ENCODE results near the gene VKORC1L1. TPM values are rescaled to one million over a fixed set of nuclear protein-coding genes. Genes with fewer than 3 reads are reported as not detected.
"Not testable (repeated sequence)": the region's sequence is repeated elsewhere in the genome, so short reads cannot be mapped to it uniquely, and the experiment has no call there.

The VKORC1L1 gene
- total and polyA plus RNA-seq, 2 donors (not counting 3 experiments of a cell fraction or from before 2014, with no cell fraction given) = 14.5 to 36.7 TPM

GRCh38 chr7:65846008-65846570, 26.8 kb upstream of the VKORC1L1 start:
- POLR2A ChIA-PET = no interaction called here
- intact Hi-C loops (cut with micrococcal nuclease) = no loop called here
- CTCF ChIA-PET = no interaction called here

GRCh38 chr7:65853426-65853825, 19.4 kb upstream of the VKORC1L1 start:
- H3K4me3 ChIP-seq (replicated peaks in 1 of 3; ENCODE audit: insufficient read depth in 1 of 3, low read depth in 1 of 3, low read length in 3 of 3); BruUV-seq (replicated peaks); dilution Hi-C loops (cut with MboI; ENCODE audit: extremely low pct_ligation_motif_present, low sequenced_read_pairs); CTCF ChIA-PET; H4K20me1 ChIP-seq (replicated peaks; ENCODE audit: control insufficient read depth, extremely low read depth, insufficient read depth, low read length); H2AFZ ChIP-seq (ENCODE audit: low read depth, low read length); H3K27me3 ChIP-seq (ENCODE audit: control insufficient read depth in 2 of 2, insufficient read depth in 2 of 2, low read length in 2 of 2); intact Hi-C loops (cut with micrococcal nuclease); H3K36me3 ChIP-seq (ENCODE audit: control insufficient read depth in 2 of 2, extremely low read depth in 1 of 2, insufficient read depth in 2 of 2, low read length in 2 of 2); H3K27ac ChIP-seq (ENCODE audit: insufficient read depth, low read depth, low read length); H3K4me2 ChIP-seq (ENCODE audit: insufficient read depth, low read length); H3K9me1 ChIP-seq (replicated peaks; ENCODE audit: control insufficient read depth, extremely low read depth, insufficient read depth, low read length); DNase-seq (ENCODE audit: low read depth, low spot score); POLR2A ChIA-PET; H3K79me2 ChIP-seq (ENCODE audit: control insufficient read depth, insufficient read depth, low read length); FAIRE-seq; H3K9me3 ChIP-seq (replicated peaks; ENCODE audit: control insufficient read depth, insufficient read depth, low read length); H3K9ac ChIP-seq (replicated peaks; ENCODE audit: extremely low read depth, insufficient read depth, low read length); H3K4me1 ChIP-seq (ENCODE audit: control insufficient read depth, extremely low read depth, insufficient read depth, low read length): not testable (repeated sequence)

More at GRCh38 chr7:65846008-65846570, 26.8 kb upstream of the VKORC1L1 start:
- DNase-seq (ENCODE audit: low read depth, low spot score) (no peak), FAIRE-seq (no peak)
- no peaks in the 10 kb centered on the region for H4K20me1 ChIP-seq (replicated peaks; ENCODE audit: control insufficient read depth, extremely low read depth, insufficient read depth, low read length)
- no peaks in the 10 kb centered on the region for H3K27me3 ChIP-seq (ENCODE audit: control insufficient read depth in 2 of 2, insufficient read depth in 2 of 2, low read length in 2 of 2)
- H3K9me1 ChIP-seq (replicated peaks; ENCODE audit: control insufficient read depth, extremely low read depth, insufficient read depth, low read length) = no peaks in the 10 kb centered on the region
- dilution Hi-C loops (cut with MboI; ENCODE audit: extremely low pct_ligation_motif_present, low sequenced_read_pairs) = no loop called here
- no peaks in the 10 kb centered on the region for H3K9me3 ChIP-seq (replicated peaks; ENCODE audit: control insufficient read depth, insufficient read depth, low read length)
- no peaks in the 10 kb centered on the region for H3K4me1 ChIP-seq (ENCODE audit: control insufficient read depth, extremely low read depth, insufficient read depth, low read length)
- H3K4me3 ChIP-seq (replicated peaks in 1 of 3; ENCODE audit: insufficient read depth in 1 of 3, low read depth in 1 of 3, low read length in 3 of 3) = no peak overlapping the region
- TF ChIP-seq, protein P1, sequence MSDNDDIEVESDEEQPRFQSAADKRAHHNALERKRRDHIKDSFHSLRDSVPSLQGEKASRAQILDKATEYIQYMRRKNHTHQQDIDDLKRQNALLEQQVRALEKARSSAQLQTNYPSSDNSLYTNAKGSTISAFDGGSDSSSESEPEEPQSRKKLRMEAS (IDR thresholded peaks at IDR 0.05; ENCODE audit: insufficient read depth, insufficient read length) = no peak
- no peak for TF ChIP-seq GATA2 (IDR thresholded peaks at IDR 0.05; ENCODE audit: insufficient read depth, insufficient read length, low read depth, low read length)
- no peaks in the 10 kb centered on the region for H3K36me3 ChIP-seq (ENCODE audit: control insufficient read depth in 2 of 2, extremely low read depth in 1 of 2, insufficient read depth in 2 of 2, low read length in 2 of 2)
- H3K9ac ChIP-seq (replicated peaks; ENCODE audit: extremely low read depth, insufficient read depth, low read length) = no peak overlapping the region
- H3K79me2 ChIP-seq (ENCODE audit: control insufficient read depth, insufficient read depth, low read length) = no peaks in the 10 kb centered on the region
- no TSS peak for BruUV-seq (replicated peaks)
- no peak overlapping the region for H2AFZ ChIP-seq (ENCODE audit: low read depth, low read length)
- H3K27ac ChIP-seq (ENCODE audit: insufficient read depth, low read depth, low read length) = no peak overlapping the region
- no peak overlapping the region for H3K4me2 ChIP-seq (ENCODE audit: insufficient read depth, low read length)

DNA sequence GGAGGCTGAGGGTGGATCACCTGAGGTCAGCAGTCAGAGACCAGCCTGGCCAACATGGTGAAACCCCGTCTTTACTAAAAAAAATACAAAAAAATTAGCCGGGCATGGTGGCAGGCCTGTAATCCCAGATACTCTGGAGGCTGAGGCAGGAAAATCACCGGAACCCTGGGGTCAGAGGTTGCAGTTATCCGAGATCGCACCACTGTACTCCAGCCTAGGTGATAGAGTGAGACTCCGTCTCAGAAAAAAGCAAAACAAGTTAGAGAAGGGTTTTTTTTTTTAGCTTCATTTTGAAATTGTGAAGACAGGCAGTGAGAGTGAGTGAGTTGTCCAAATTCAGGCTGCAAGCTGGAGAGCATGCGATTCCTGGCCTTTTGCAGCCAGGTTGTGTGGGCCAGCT, 19.0 kb upstream of the VKORC1L1 start:
- H3K27me3 ChIP-seq (ENCODE audit: control insufficient read depth in 2 of 2, insufficient read depth in 2 of 2, low read length in 2 of 2); H2AFZ ChIP-seq (ENCODE audit: low read depth, low read length); H3K27ac ChIP-seq (ENCODE audit: insufficient read depth, low read depth, low read length); H4K20me1 ChIP-seq (replicated peaks; ENCODE audit: control insufficient read depth, extremely low read depth, insufficient read depth, low read length); H3K4me3 ChIP-seq (replicated peaks in 1 of 3; ENCODE audit: insufficient read depth in 1 of 3, low read depth in 1 of 3, low read length in 3 of 3); H3K4me1 ChIP-seq (ENCODE audit: control insufficient read depth, extremely low read depth, insufficient read depth, low read length); intact Hi-C loops (cut with micrococcal nuclease); H3K79me2 ChIP-seq (ENCODE audit: control insufficient read depth, insufficient read depth, low read length); POLR2A ChIA-PET; H3K9me1 ChIP-seq (replicated peaks; ENCODE audit: control insufficient read depth, extremely low read depth, insufficient read depth, low read length); H3K36me3 ChIP-seq (ENCODE audit: control insufficient read depth in 2 of 2, extremely low read depth in 1 of 2, insufficient read depth in 2 of 2, low read length in 2 of 2); BruUV-seq (replicated peaks); DNase-seq (ENCODE audit: low read depth, low spot score); H3K9ac ChIP-seq (replicated peaks; ENCODE audit: extremely low read depth, insufficient read depth, low read length); dilution Hi-C loops (cut with MboI; ENCODE audit: extremely low pct_ligation_motif_present, low sequenced_read_pairs); FAIRE-seq; H3K9me3 ChIP-seq (replicated peaks; ENCODE audit: control insufficient read depth, insufficient read depth, low read length); H3K4me2 ChIP-seq (ENCODE audit: insufficient read depth, low read length): not testable (repeated sequence)
- CTCF ChIA-PET = interaction anchor here (1.1 kb wide), 1 partner anchor 105 kb away, joined by 3 read pairs; no protein-coding TSS in a partner anchor

DNA sequence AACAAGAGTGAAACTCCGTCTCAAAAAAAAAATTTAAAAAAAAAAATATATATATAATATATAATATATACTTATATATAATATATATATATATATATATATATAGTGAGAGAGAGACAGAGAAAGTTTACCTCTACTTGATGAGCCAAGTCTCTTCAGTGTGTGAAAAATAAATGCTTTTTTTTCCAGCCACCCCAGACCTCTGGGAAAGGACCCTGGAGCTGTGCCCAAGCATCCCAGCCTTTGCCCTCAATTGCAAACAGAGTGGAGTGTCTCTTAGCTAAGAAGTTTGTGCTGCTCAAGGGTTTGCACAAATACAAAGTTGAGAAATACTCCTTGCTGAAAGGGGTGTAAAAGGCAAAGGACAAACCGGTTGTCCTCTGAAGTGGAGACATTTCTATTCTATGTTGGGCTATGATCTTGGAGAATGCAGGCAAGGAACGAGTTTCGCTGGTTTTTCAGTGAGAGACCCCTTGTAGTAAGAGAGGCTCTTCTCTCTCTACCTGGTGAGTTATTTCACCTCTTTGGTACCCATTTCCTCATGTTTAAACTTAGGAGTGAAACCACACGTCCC, 15.5 kb upstream of the VKORC1L1 start:
- H3K4me1 ChIP-seq (ENCODE audit: control insufficient read depth, extremely low read depth, insufficient read depth, low read length); H3K9me3 ChIP-seq (replicated peaks; ENCODE audit: control insufficient read depth, insufficient read depth, low read length); DNase-seq (ENCODE audit: low read depth, low spot score); FAIRE-seq; intact Hi-C loops (cut with micrococcal nuclease); H3K36me3 ChIP-seq (ENCODE audit: control insufficient read depth in 2 of 2, extremely low read depth in 1 of 2, insufficient read depth in 2 of 2, low read length in 2 of 2); H3K4me2 ChIP-seq (ENCODE audit: insufficient read depth, low read length); H4K20me1 ChIP-seq (replicated peaks; ENCODE audit: control insufficient read depth, extremely low read depth, insufficient read depth, low read length); POLR2A ChIA-PET; H3K9ac ChIP-seq (replicated peaks; ENCODE audit: extremely low read depth, insufficient read depth, low read length); H3K27ac ChIP-seq (ENCODE audit: insufficient read depth, low read depth, low read length); BruUV-seq (replicated peaks); H3K27me3 ChIP-seq (ENCODE audit: control insufficient read depth in 2 of 2, insufficient read depth in 2 of 2, low read length in 2 of 2); H3K79me2 ChIP-seq (ENCODE audit: control insufficient read depth, insufficient read depth, low read length); H3K4me3 ChIP-seq (replicated peaks in 1 of 3; ENCODE audit: insufficient read depth in 1 of 3, low read depth in 1 of 3, low read length in 3 of 3); dilution Hi-C loops (cut with MboI; ENCODE audit: extremely low pct_ligation_motif_present, low sequenced_read_pairs); H3K9me1 ChIP-seq (replicated peaks; ENCODE audit: control insufficient read depth, extremely low read depth, insufficient read depth, low read length); H2AFZ ChIP-seq (ENCODE audit: low read depth, low read length): not testable (repeated sequence)
- CTCF ChIA-PET = interaction anchor here (0.7 kb wide), 2 partner anchors 30 to 57 kb away, joined by 3 read pairs; no protein-coding TSS in a partner anchor

Data from endothelial cell of umbilical vein (primary cell).